Fibroblast of villous mesenchyme (primary cell): Measurements from ENCODE around the gene ZNF496. TPM values are rescaled to one million over a fixed set of nuclear protein-coding genes. Genes with fewer than 3 reads are reported as not detected.
"Not testable (repeated sequence)": the region's sequence is repeated elsewhere in the genome, so short reads cannot be mapped to it uniquely, and the experiment has no call there.

Experiments used
- DNase-seq: peaks from one replicate; pipeline ENCODE4 v3.0.0-alpha.2; 2010; ENCODE audit warnings: low read depth
- H3K4me3 ChIP-seq: 2 replicates; pipeline ENCODE4 v1.5.1; 2011; ENCODE audit warnings: low read depth, mild to moderate bottlenecking, low read length
- total RNA-seq: library from RNA; depleted of rRNA; stranded (reverse); fragments of >200 nt; gene quantifications from 2 replicates; pipeline ENCODE4 v1.2.3, GENCODE V29; 2012
- TF ChIP-seq, protein P1 (sequence below): IDR thresholded peaks from 2 replicates; pipeline ENCODE4 v1.5.1; 2012; ENCODE audit warnings: low read depth, mild to moderate bottlenecking, low read length; ENCODE audit not compliant: insufficient read depth

The ZNF496 gene
- total RNA-seq, 1 donor = 19.4 TPM

- TF ChIP-seq, protein P1, sequence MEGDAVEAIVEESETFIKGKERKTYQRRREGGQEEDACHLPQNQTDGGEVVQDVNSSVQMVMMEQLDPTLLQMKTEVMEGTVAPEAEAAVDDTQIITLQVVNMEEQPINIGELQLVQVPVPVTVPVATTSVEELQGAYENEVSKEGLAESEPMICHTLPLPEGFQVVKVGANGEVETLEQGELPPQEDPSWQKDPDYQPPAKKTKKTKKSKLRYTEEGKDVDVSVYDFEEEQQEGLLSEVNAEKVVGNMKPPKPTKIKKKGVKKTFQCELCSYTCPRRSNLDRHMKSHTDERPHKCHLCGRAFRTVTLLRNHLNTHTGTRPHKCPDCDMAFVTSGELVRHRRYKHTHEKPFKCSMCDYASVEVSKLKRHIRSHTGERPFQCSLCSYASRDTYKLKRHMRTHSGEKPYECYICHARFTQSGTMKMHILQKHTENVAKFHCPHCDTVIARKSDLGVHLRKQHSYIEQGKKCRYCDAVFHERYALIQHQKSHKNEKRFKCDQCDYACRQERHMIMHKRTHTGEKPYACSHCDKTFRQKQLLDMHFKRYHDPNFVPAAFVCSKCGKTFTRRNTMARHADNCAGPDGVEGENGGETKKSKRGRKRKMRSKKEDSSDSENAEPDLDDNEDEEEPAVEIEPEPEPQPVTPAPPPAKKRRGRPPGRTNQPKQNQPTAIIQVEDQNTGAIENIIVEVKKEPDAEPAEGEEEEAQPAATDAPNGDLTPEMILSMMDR = no peak
- DNase-seq = peak; percentile 81
- H3K4me3 ChIP-seq = no peak overlapping the region
Measured at GRCh38 chr1:247293047-247293446, 38.6 kb downstream of the ZNF496 start.

GRCh38 chr1:247291833-247292561, 39.7 kb downstream of the ZNF496 start:
- no peak for DNase-seq
- H3K4me3 ChIP-seq = no peak overlapping the region
- TF ChIP-seq, protein P1 = no peak

DNA sequence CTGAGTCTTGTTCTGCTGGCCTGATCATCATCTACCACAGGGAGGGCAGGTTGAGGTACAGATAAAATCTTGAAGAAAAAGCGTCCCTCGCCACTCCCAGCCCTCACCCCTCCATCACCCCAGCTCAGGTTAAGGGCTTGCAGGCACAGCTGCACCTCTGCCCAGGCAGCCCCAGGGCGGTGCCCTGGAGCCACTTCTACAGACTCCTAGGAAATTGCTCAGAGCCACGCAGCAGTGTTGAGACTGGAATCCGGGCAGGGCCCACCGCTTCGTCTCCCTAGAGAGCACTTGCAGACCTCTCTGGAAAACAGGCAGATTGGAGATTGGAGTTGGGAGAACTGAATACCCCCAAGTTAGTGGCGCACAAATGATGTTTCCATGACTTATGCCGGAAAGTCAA, 40.5 kb downstream of the ZNF496 start:
- H3K4me3 ChIP-seq = no peak overlapping the region

DNA sequence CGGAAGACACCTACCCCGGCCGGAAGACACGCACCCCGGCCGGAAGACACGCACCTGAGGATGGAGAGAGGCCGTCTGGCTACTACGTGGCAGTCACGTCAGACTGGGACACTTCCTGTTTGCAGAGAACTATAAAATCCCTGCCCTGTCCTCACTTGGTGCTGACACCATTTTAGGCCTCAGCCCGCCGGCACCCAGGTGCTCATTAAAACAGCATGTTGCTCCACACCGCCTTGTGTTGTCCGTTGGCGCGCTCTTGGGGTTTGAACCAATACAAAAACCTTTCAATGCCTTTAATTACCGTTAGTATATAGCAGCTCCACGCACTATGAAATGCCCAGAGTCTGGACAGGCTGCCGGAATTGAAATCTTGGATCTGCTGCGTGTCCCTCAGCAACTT, 41.1 kb downstream of the ZNF496 start:
- TF ChIP-seq, protein P1 = no peak
- no peak overlapping the region for H3K4me3 ChIP-seq

More for the DNA sequence above, 40.5 kb downstream of the ZNF496 start:
- DNase-seq = no peak
- TF ChIP-seq, protein P1 = no peak

GRCh38 chr1:247289274-247289892, 42.3 kb downstream of the ZNF496 start:
- DNase-seq, H3K4me3 ChIP-seq: not testable (repeated sequence)

More for the DNA sequence above, 41.1 kb downstream of the ZNF496 start:
- DNase-seq = no peak

GRCh38 chr1:247288341-247288740, 43.3 kb downstream of the ZNF496 start:
- TF ChIP-seq, protein P1 = no peak
- no peak overlapping the region for H3K4me3 ChIP-seq

GRCh38 chr1:247287460-247287859, 44.2 kb downstream of the ZNF496 start:
- TF ChIP-seq, protein P1 = peak; percentile 6
- DNase-seq = no peak
- H3K4me3 ChIP-seq = no peak overlapping the region

More at GRCh38 chr1:247288341-247288740, 43.3 kb downstream of the ZNF496 start:
- DNase-seq = no peak
